ENCODE measurements around the gene PNPLA5.

PNPLA5 gene

DNA sequence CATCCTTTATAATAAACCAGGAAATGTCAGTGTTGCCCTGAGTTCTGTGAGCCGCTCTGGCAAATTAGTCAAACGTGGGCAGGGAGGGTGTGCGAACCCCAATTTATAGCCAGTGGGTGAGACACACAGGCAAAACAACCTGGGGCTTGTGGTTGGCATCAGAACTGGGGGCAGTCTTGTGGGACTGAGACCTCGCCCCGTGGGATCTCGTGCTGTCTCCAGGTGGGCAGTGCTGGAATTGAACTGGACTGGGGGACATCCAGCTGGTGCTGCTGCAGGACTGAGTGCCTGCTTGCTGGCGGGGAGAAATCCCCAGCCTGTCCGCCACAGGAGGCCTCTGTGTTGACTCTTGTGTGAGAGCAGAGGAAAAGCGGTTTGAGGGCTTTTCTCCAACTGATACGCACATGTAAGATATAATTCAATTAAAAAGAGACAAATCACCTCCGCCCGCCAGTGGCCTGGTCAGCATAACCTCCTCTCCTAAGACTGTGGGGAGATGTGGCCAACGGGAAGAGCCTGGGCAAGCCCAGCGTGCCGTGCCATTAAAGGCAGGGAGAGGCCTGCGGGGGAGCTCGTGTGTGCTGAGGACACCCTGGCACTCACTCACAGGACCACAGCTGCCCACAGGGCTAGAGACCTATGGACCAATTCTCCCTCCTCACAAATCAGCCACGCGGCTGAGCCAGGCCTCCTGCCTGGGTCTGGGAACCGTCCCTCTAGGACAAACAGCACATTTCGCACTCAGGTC is 47.9 kb downstream of the PNPLA5 start:
- peaks cover 20 to 53% of the 10 kb centered on the region in 2 experiments for H3K27me3 ChIP-seq (ENCODE audit: control insufficient read depth in 1 of 2, insufficient read depth in 1 of 2, low read length in 2 of 2)
- no peak overlapping the region for H4K8ac ChIP-seq (ENCODE audit: low read length)
- H3K4ac ChIP-seq (ENCODE audit: low read depth in 1 of 2, low read length in 2 of 2): no peak overlapping the region
- peak overlapping the region; percentile 13 for H4K91ac ChIP-seq (ENCODE audit: low read length)
- H3K79me1 ChIP-seq (replicated peaks; ENCODE audit: low read length, poor library complexity, severe bottlenecking): no peaks in the 10 kb centered on the region
- no peak overlapping the region for H3K4me3 ChIP-seq (ENCODE audit: insufficient read depth in 1 of 2, low read depth in 1 of 2, low read length in 2 of 2)
- H2BK15ac ChIP-seq (ENCODE audit: low read depth, poor library complexity, severe bottlenecking): no peak overlapping the region
- H2BK5ac ChIP-seq (ENCODE audit: low read depth, low read length, poor library complexity, severe bottlenecking): no peak overlapping the region
- H3K14ac ChIP-seq (ENCODE audit: low read length in 2 of 2): no peak overlapping the region
- H3K9me3 ChIP-seq (ENCODE audit: control insufficient read depth, low read length): no peaks in the 10 kb centered on the region
- no peak overlapping the region for H2BK12ac ChIP-seq (ENCODE audit: low read length in 2 of 2)
- H3K36me3 ChIP-seq (ENCODE audit: control insufficient read depth in 1 of 2, insufficient read depth in 2 of 2, low read depth in 1 of 2, low read length in 2 of 2): no peaks in the 10 kb centered on the region
- H3K9ac ChIP-seq (ENCODE audit: low read length): no peak overlapping the region
- no peak overlapping the region for H2BK120ac ChIP-seq (ENCODE audit: low read depth, low read length)
- peaks cover 3% of the 10 kb centered on the region for H3K4me1 ChIP-seq (ENCODE audit: control insufficient read depth, insufficient read depth, low read depth, low read length)
- H3K4me2 ChIP-seq (ENCODE audit: low read length, poor library complexity, severe bottlenecking): no peak overlapping the region
- 87% methylated on average over 18 of the region's 21 CpGs for whole genome bisulfite sequencing
- H2AK5ac ChIP-seq (ENCODE audit: low read length, severe bottlenecking): no peak overlapping the region
- H3K27ac ChIP-seq (ENCODE audit: low read length, poor library complexity, severe bottlenecking): no peak overlapping the region
- DNase-seq: no peak
- H3K23ac ChIP-seq (ENCODE audit: low read length in 2 of 2): no peak overlapping the region
- no peak overlapping the region for H3K18ac ChIP-seq (ENCODE audit: low read depth in 1 of 2, low read length in 2 of 2)
- H2AFZ ChIP-seq (ENCODE audit: low read depth, low read length): no peak overlapping the region

DNA sequence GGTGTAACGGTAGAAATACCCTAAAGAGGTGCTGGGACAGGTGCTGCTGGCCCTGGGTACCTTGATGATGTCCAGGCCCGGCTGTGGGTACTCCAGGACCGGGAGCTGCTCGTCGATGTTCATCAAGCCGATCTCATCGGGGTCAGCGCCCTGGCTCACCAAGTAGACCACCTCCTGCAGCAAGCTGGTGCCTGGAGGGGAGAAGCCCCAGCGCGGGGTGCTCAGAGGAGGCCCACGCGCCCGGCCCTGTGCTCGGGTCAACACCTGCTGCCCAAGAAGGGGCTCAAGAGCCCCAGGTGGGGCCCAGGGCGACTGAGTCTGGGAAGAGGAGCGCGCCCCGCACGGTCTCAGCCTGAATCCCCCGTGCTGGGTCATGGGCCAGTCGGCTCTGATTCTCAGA is 50.1 kb downstream of the PNPLA5 start:
- Histone ChIP-seq H3K4me3 (ENCODE audit: insufficient read depth in 1 of 2, low read depth in 1 of 2, low read length in 2 of 2) (no peak overlapping the region), H3K79me1 (replicated peaks; ENCODE audit: low read length, poor library complexity, severe bottlenecking) (no peaks in the 10 kb centered on the region), H3K4me1 (ENCODE audit: control insufficient read depth, insufficient read depth, low read depth, low read length) (peaks cover 8% of the 10 kb centered on the region), H4K91ac (ENCODE audit: low read length) (no peak overlapping the region), H2BK120ac (ENCODE audit: low read depth, low read length) (no peak overlapping the region), H3K4ac (ENCODE audit: low read depth in 1 of 2, low read length in 2 of 2) (no peak overlapping the region), H3K9ac (ENCODE audit: low read length) (no peak overlapping the region), H2AK5ac (ENCODE audit: low read length, severe bottlenecking) (no peak overlapping the region), H2BK5ac (ENCODE audit: low read depth, low read length, poor library complexity, severe bottlenecking) (no peak overlapping the region), H3K23ac (ENCODE audit: low read length in 2 of 2) (no peak overlapping the region), H3K27ac (ENCODE audit: low read length, poor library complexity, severe bottlenecking) (no peak overlapping the region), H2BK15ac (ENCODE audit: low read depth, poor library complexity, severe bottlenecking) (no peak overlapping the region), H2AFZ (ENCODE audit: low read depth, low read length) (no peak overlapping the region), H3K4me2 (ENCODE audit: low read length, poor library complexity, severe bottlenecking) (no peak overlapping the region), H3K18ac (ENCODE audit: low read depth in 1 of 2, low read length in 2 of 2) (no peak overlapping the region), H3K9me3 (ENCODE audit: control insufficient read depth, low read length) (no peaks in the 10 kb centered on the region), H3K14ac (ENCODE audit: low read length in 2 of 2) (no peak overlapping the region), H4K8ac (ENCODE audit: low read length) (no peak overlapping the region), H3K27me3 (ENCODE audit: control insufficient read depth in 1 of 2, insufficient read depth in 1 of 2, low read length in 2 of 2) (peaks cover 19 to 44% of the 10 kb centered on the region in 2 experiments), H3K36me3 (ENCODE audit: control insufficient read depth in 1 of 2, insufficient read depth in 2 of 2, low read depth in 1 of 2, low read length in 2 of 2) (no peaks in the 10 kb centered on the region), H2BK12ac (ENCODE audit: low read length in 2 of 2) (no peak overlapping the region)
- DNase-seq: no peak
- WGBS: 89% methylated on average over 21 of the region's 21 CpGs

DNA sequence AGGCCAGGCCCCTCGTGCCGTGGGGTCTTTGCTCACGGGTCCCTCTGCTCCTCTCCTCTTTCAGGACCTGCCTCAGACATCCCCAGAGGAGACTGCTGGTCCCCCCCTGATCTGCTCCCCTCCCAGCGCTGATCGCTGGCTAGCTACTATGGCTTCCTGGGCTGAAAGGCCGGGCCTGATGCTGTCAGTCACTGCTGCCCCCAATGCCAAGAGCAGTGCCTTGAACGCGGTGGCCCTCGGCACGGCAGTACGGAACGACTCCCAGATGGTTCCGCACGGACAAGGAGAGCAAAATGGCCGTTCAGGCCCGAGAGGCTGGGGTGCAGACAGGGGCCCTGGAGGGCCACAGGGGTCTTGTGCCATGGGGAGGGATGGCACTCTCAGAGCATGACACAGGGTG is 51.0 kb downstream of the PNPLA5 start:
- no peak overlapping the region for H3K4ac ChIP-seq (ENCODE audit: low read depth in 1 of 2, low read length in 2 of 2)
- H3K9ac ChIP-seq (ENCODE audit: low read length): no peak overlapping the region
- no peaks in the 10 kb centered on the region for H3K79me1 ChIP-seq (replicated peaks; ENCODE audit: low read length, poor library complexity, severe bottlenecking)
- H2BK12ac ChIP-seq (ENCODE audit: low read length in 2 of 2): no peak overlapping the region
- no peaks in the 10 kb centered on the region for H3K36me3 ChIP-seq (ENCODE audit: control insufficient read depth in 1 of 2, insufficient read depth in 2 of 2, low read depth in 1 of 2, low read length in 2 of 2)
- no peak overlapping the region for H3K14ac ChIP-seq (ENCODE audit: low read length in 2 of 2)
- H2BK5ac ChIP-seq (ENCODE audit: low read depth, low read length, poor library complexity, severe bottlenecking): no peak overlapping the region
- no peak overlapping the region for H3K27ac ChIP-seq (ENCODE audit: low read length, poor library complexity, severe bottlenecking)
- no peak overlapping the region for H2BK120ac ChIP-seq (ENCODE audit: low read depth, low read length)
- peaks cover 8% of the 10 kb centered on the region for H3K4me1 ChIP-seq (ENCODE audit: control insufficient read depth, insufficient read depth, low read depth, low read length)
- 83% methylated on average over 16 of the region's 16 CpGs for WGBS
- H2AFZ ChIP-seq (ENCODE audit: low read depth, low read length): no peak overlapping the region
- H3K9me3 ChIP-seq (ENCODE audit: control insufficient read depth, low read length): no peaks in the 10 kb centered on the region
- H3K18ac ChIP-seq (ENCODE audit: low read depth in 1 of 2, low read length in 2 of 2): no peak overlapping the region
- H4K91ac ChIP-seq (ENCODE audit: low read length): no peak overlapping the region
- H2BK15ac ChIP-seq (ENCODE audit: low read depth, poor library complexity, severe bottlenecking): no peak overlapping the region
- no peak for DNase-seq
- H2AK5ac ChIP-seq (ENCODE audit: low read length, severe bottlenecking): no peak overlapping the region
- H3K23ac ChIP-seq (ENCODE audit: low read length in 2 of 2): no peak overlapping the region
- H3K27me3 ChIP-seq (ENCODE audit: control insufficient read depth in 1 of 2, insufficient read depth in 1 of 2, low read length in 2 of 2): peaks cover 14 to 38% of the 10 kb centered on the region in 2 experiments
- no peak overlapping the region for H4K8ac ChIP-seq (ENCODE audit: low read length)
- H3K4me2 ChIP-seq (ENCODE audit: low read length, poor library complexity, severe bottlenecking): no peak overlapping the region
- no peak overlapping the region for H3K4me3 ChIP-seq (ENCODE audit: insufficient read depth in 1 of 2, low read depth in 1 of 2, low read length in 2 of 2)

DNA sequence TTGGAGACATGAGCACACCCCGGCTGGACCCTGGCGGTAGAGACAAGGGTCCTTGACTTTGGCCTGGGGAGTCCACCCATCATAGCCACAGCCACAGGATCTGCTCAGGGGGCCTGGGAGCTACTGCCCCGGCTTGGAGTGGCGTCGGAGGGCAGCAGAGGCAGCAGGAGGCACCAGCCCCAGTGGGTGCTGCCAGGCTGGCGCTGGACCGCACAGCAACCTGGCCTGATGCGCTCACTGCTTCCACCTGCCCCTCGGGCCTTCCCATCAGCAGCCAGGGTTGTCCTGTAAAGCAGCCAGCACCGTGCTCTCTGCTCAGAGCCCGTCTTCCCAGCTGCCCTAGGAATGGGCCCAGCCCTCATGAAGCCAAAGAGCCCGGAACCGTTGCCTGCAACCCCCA is 51.4 kb downstream of the PNPLA5 start:
- Histone ChIP-seq H3K23ac (ENCODE audit: low read length in 2 of 2) (no peak overlapping the region), H3K4ac (ENCODE audit: low read depth in 1 of 2, low read length in 2 of 2) (no peak overlapping the region), H3K4me1 (ENCODE audit: control insufficient read depth, insufficient read depth, low read depth, low read length) (peaks cover 8% of the 10 kb centered on the region), H3K14ac (ENCODE audit: low read length in 2 of 2) (no peak overlapping the region), H3K27me3 (ENCODE audit: control insufficient read depth in 1 of 2, insufficient read depth in 1 of 2, low read length in 2 of 2) (peaks cover 13 to 36% of the 10 kb centered on the region in 2 experiments), H3K4me2 (ENCODE audit: low read length, poor library complexity, severe bottlenecking) (no peak overlapping the region), H3K79me1 (replicated peaks; ENCODE audit: low read length, poor library complexity, severe bottlenecking) (no peaks in the 10 kb centered on the region), H2AK5ac (ENCODE audit: low read length, severe bottlenecking) (no peak overlapping the region), H2BK5ac (ENCODE audit: low read depth, low read length, poor library complexity, severe bottlenecking) (no peak overlapping the region), H2BK12ac (ENCODE audit: low read length in 2 of 2) (no peak overlapping the region), H3K18ac (ENCODE audit: low read depth in 1 of 2, low read length in 2 of 2) (no peak overlapping the region), H3K9me3 (ENCODE audit: control insufficient read depth, low read length) (no peaks in the 10 kb centered on the region), H3K4me3 (ENCODE audit: insufficient read depth in 1 of 2, low read depth in 1 of 2, low read length in 2 of 2) (no peak overlapping the region), H2AFZ (ENCODE audit: low read depth, low read length) (no peak overlapping the region), H3K27ac (ENCODE audit: low read length, poor library complexity, severe bottlenecking) (no peak overlapping the region), H2BK15ac (ENCODE audit: low read depth, poor library complexity, severe bottlenecking) (no peak overlapping the region), H4K91ac (ENCODE audit: low read length) (peak overlapping the region; percentile 20), H2BK120ac (ENCODE audit: low read depth, low read length) (no peak overlapping the region), H3K9ac (ENCODE audit: low read length) (no peak overlapping the region), H4K8ac (ENCODE audit: low read length) (no peak overlapping the region), H3K36me3 (ENCODE audit: control insufficient read depth in 1 of 2, insufficient read depth in 2 of 2, low read depth in 1 of 2, low read length in 2 of 2) (no peaks in the 10 kb centered on the region)
- 83% methylated on average over 13 of the region's 13 CpGs for WGBS
- no peak for DNase-seq
